NOMO-1 (cell line): Measurements from ENCODE around the gene PRSS16.

Source experiments
- DNase-seq, 2 experiments: peaks; one replicate each; lab custom pipeline; 2025; ENCODE audit not compliant: unreplicated experiment in 2 of 2; lab: John Stamatoyannopoulos, UW

PRSS16 gene

GRCh38 chr6:27281105-27281539 lies 33.6 kb downstream of the PRSS16 start:
- no peak for DNase-seq

- DNase-seq: no peak
These were observed 34.1 kb downstream of the PRSS16 start for GRCh38 chr6:27281569-27281968.

- DNase-seq: no peak
These were observed 35.8 kb downstream of the PRSS16 start for GRCh38 chr6:27283279-27283678.

GRCh38 chr6:27286141-27286540 lies 38.6 kb downstream of the PRSS16 start:
- DNase-seq: no peak

GRCh38 chr6:27287751-27288135 lies 40.2 kb downstream of the PRSS16 start:
- no peak for DNase-seq

GRCh38 chr6:27288136-27289044 lies 40.9 kb downstream of the PRSS16 start:
- DNase-seq: no peak

GRCh38 chr6:27290065-27290849 lies 42.8 kb downstream of the PRSS16 start:
- no peak for DNase-seq

- DNase-seq: no peak
These were observed 43.3 kb downstream of the PRSS16 start for GRCh38 chr6:27290850-27291208.

GRCh38 chr6:27293436-27294098 lies 46.1 kb downstream of the PRSS16 start:
- no peak for DNase-seq

- no peak for DNase-seq
These were observed 46.9 kb downstream of the PRSS16 start for GRCh38 chr6:27294409-27294808.

GRCh38 chr6:27295301-27296079 lies 48.0 kb downstream of the PRSS16 start:
- DNase-seq: no peak

GRCh38 chr6:27296106-27296783 lies 48.7 kb downstream of the PRSS16 start:
- no peak for DNase-seq

- DNase-seq: no peak
These were observed 50.0 kb downstream of the PRSS16 start for GRCh38 chr6:27297484-27297856.

- no peak for DNase-seq
These were observed 50.6 kb downstream of the PRSS16 start for GRCh38 chr6:27297857-27298730.

GRCh38 chr6:27303613-27304272 lies 56.2 kb downstream of the PRSS16 start:
- DNase-seq: no peak
